ENCODE data around the gene MMRN1.

The MMRN1 gene

DNA sequence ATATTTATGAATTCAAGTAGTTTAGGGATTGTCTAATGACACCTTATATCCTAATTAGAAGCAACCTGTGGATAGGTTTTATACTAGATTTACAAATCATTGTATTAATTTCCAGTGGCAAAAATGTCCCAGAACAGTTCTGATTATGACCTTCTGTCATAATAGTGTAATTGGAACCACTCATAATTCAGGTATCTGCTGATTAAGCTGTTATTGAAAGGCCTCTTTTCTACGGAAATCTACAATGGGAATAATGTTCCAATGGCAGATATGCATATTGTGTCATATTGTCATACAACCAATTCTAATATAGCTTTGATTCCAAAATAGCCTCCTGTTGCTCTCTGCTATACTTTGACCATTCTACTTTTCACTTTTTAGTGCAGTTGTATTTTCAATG lies 19.0 kb downstream of the MMRN1 start:
- no peak for DNase-seq (ENCODE audit: low read depth, low spot score)

DNA sequence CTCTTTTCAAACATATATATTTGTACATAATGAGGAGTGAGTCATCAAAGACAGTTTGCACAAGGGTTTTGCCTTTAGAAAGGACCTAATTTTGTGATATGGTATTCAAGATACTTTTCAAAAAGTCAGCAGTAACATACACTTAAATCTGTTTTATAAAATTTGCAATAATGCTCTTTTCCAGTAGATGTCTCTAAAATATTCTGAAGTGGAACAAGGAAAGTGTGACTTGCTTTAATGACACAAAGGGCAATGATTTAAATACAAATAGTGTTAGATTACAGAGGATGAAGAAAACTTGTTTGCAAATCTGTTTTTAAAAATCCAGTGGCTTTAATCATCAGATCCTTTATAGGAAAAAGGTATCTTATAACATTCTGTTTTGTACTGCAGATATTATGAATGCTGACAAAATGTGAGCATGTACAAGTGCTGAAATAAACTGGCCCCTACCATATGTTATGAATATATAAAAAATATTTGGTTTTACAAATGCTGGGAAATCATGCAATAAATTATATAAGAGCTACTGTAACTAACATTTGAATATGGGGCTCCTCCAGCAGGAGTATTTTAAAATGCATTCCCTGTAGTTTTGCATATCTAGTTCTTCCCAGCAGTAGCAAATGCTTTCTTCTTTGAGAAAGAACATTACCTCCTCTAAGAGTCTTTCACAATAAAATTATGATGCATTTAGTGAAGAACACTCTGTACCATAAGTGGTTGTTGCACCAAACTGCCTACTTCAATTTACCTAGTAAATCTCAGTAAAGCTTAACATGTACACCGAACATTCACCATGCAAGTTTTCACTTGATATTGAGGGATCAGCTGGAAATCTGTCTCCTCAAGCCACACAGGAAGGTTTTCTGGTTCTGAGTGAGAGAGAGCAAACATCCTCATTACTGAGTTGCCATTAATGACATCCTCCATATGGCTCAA lies 20.2 kb downstream of the MMRN1 start:
- no peak for DNase-seq (ENCODE audit: low read depth, low spot score)

DNA sequence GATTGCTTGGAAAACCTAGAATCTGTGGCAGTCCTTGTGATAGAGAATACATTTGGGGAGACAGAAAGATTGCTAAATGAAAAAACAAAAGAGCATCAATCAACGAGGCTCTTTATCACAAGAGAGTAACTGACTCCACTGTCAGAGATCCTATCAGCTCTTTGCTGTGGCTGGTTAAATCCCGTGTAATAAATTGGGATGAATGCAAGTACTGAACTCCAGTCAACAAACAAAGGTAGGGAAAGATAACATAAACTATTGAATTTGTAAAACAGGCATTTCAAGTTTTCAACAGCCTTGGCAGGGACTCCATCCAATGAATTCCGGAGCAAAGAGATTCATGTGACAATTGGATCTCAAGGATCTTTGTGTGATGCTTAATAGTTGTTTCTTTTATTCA lies 21.3 kb downstream of the MMRN1 start:
- DNase-seq (ENCODE audit: low read depth, low spot score), result no peak

DNA sequence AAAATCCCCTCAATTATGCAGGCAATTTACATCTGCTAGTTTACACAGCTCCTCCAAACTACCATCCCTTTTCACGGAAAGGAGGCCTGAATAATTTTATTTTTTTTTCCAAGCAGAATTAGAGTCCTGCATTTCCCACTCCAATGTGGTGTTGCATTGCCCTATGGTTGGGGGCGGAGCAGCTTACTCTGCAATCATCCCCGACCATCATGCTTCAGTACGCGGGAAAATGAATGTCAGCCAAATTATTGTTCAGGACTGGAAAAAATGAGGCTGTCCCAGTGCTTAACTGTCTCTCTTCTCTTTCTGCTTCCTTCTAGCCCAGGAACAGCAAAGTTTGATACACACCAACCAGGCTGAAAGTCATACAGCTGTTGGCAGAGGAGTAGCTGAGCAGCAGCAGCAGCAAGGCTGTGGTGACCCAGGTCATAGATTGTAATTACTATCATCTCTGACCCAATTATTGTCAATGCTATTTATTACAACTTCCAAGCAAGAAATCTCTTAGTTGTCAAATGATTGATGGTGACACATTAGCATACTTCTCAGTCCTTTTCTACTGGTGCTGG lies 28.3 kb downstream of the MMRN1 start:
- no peak for DNase-seq (ENCODE audit: low read depth, low spot score)

DNA sequence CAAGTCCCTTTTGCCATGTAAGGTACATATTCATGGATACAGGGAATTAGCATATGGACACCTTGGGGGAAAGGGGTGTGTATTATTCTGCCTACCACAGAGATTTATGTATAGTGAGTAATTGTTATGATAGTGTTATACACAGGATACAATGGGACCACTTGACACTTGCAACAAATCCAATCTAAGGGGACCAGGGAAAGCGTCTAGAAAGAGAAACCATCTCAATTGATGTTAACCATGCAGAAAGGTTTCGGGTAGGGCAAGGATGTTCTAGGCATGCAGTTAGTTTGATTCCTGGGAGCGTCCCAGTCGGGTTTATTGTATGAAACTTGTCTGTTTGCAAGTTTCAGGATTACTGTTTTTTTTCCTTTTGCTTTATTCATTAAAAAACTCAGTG lies 34.2 kb downstream of the MMRN1 start:
- no peak for DNase-seq (ENCODE audit: low read depth, low spot score)

DNA sequence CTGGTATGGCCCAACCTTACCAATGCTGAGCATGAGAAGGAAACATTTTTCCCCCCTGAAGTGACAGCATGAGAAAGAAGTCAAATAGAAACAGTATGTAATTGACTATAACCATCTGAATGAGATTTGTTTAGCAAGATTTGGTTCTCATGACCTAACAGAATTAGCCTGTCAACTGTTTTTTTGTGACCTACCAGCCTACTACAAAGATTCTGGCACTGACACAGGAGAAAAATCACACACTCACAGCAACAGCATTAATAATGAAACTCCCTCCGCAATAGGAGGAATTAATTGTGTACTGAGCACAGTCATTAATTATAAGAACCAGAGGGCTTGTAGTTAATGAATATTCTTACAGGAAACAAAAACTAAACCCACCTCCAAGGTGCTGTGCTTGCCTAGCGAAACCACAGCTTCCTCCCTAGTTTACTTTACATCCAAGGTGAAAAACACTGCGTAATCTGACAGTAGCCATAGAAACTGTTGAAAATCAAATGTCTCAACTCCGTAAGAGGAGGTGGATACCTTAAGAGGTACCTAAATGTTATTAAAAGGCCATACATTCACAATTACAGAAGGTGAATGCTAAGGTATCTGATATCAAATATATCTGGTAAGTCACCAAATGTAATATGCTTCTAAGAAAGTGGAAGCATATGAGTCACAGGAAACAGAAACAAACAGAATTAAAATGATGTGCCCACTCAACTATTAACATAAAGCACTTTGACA lies 34.9 kb downstream of the MMRN1 start:
- DNase-seq (ENCODE audit: low read depth, low spot score), result no peak

DNA sequence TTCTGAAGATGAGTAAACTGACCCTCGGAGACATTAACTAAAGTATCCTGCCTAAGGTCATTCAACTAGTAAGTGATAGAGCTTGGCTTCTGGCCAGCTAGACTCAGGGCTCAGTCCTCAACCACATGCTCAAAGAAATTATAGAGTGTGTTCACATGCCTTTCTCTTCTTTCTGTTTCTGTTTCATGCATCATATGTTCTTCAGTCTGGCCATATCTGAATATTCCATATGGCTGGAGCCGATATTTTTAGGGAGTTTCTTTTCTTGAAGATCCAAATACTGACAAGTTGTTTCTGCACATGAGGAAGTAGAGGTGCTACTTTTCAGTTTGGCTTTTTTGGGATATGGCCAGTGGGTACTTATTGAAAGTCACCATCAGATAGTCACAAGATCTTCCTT lies 44.9 kb downstream of the MMRN1 start:
- no peak for DNase-seq (ENCODE audit: low read depth, low spot score)

DNA sequence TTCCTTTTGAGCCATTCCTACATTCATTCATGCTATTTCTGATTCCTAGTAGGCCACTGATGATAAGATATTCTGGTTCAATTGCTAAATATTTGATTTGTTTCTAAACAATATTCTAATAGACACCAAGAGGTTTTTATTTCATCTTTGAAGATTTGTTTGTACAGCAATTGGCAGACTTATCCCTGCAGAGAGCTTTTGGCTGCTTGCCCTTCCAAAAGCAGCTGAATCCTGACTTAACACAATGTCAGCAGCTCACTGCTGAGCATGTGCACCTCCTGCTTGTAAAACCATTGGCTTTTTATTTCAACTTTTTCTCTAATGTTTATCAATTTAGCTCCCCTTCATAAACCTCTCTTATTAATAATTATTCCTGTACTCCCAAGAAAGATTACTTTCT lies 45.3 kb downstream of the MMRN1 start:
- DNase-seq (ENCODE audit: low read depth, low spot score), result peak; percentile 50

DNA sequence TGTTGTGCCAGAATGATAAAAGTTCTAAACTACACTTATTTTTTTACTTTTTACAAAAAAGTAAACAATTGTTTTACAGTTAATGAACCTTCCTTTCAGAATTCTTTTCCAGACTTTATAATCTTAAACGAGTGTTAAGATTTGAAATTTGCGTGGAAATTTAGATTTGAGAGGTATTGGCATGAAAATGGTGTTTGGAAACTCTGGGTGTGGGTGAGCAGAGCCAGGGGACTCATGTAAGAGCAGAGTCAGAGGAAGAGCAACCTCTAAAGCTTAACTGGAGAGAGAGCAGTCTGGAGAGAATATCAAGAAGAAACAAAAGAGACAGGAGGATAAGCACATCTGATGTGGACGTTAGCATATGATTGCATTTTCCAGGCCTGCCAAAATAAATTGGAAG lies 48.2 kb downstream of the MMRN1 start:
- no peak for DNase-seq (ENCODE audit: low read depth, low spot score)

DNA sequence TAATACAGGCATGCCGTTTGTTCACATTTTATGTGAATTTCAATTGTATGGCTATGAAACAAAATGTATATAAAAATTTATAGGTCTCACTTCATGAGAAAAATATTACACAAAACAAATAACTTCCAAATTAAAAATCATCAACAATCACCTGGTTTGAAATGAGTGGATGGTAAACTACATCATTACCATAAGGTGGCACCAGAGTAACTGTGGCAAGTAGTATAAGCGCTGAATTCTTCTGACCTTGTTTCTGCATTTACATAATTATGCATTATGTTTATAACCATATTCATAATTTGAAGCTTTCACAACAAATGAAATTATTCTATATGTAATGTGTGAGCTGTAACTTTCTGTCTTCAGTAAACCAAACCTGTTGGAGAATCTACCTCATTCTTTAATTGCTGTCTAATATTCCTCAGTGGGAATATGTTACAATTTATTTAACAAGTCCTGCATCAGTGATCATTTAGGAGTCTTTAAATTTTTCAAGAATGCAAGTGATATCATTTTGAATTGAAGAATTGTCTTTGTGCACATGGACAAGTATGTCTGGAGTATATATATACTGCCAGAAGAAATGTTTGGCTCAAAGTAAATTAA lies 55.2 kb downstream of the MMRN1 start:
- DNase-seq (ENCODE audit: low read depth, low spot score), result no peak

DNA sequence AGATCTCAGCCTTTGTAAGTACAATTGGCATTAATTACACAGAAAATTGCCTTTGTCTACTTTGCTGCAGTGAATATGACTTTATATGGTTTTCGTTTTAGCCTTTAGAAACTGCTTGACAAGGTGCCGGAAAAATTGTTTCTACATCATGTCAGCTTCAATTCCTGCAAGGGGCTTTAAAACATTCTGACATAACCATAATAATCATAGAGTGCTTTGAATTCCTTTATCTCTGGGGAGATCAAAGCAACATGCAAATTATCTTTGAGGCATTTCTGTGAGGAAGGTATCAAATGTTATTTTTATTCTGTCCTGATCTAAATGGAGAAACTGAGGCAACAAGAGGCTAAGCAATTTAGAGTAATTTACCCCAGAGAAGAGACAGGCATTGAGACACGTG lies 57.8 kb downstream of the MMRN1 start:
- no peak for DNase-seq (ENCODE audit: low read depth, low spot score)

DNA sequence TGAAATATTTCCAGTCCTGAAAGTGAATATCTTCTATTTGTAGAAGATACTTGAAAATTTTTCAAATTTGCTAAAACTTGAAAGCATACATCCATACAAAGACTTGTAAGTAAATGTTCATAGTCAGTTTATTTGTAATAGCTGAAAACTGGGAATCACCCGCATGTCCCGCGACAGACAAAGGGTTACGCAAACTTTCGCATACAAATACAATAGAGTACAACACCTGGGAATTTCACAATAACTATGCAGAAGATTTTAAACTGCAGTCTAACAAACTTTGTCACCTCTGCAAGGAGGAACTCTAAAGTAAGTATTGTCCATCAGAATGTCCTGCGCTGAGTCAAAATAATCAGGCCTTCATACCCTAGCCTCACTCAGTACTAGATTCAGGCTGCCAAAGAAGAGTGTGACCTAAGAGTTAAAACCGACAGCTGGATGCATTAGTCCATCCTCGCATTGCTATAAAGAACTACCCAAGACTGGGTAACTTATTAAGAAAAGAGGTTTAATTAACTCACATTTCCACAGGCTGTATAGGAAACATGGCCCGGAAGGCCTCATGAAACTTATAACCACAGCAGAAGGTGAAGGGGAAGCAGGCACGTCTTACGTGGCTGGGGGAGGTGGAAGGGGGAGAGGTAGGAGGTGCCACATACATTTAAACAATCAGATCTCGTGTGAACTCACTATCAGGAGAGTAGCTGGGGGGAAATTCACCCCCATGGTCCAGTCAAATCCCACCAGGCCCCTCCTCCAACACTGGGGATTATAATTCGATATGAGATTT lies 60.4 kb downstream of the MMRN1 start:
- DNase-seq (ENCODE audit: low read depth, low spot score), result no peak

DNA sequence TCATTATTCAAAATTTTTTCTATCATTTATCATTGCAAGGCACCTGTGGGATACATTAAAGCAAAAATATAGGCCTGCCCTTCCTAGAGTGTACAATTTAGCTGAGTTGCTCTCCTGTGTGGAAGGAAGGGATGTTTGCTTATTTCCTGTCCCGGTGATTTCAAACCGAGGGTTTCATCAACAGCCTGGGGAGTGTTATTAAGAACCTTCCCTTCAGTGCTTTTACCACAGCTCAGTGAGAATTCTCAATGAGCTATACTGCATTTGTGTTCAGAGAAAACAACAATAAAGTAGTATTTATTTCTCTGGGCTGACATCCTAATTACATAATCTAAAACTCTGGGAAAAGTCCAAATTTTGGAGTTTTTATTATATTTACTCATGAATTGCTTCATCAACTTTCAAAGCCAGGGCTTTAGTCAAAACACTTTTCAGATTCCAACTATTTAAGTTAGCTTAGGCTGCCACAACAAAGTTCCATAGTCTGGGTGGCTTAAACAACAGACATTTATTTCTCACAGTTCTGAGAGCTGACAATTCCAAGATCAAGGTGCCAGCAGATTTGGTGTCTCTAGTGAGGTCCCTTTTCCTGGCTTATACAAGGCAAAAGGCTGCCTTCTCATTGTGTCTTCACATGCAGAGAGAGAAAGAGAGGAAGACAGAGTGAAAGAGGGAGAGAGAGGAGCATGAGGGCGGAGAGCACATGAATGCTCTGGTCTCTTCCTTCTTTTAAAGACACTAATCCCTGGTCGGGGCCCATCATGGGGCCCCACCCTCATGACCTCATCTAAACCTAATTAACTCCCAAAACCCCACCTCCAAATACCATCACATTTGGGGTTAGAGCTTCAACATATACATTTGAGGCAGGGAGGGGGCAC lies 62.6 kb downstream of the MMRN1 start:
- DNase-seq (ENCODE audit: low read depth, low spot score), result no peak

DNA sequence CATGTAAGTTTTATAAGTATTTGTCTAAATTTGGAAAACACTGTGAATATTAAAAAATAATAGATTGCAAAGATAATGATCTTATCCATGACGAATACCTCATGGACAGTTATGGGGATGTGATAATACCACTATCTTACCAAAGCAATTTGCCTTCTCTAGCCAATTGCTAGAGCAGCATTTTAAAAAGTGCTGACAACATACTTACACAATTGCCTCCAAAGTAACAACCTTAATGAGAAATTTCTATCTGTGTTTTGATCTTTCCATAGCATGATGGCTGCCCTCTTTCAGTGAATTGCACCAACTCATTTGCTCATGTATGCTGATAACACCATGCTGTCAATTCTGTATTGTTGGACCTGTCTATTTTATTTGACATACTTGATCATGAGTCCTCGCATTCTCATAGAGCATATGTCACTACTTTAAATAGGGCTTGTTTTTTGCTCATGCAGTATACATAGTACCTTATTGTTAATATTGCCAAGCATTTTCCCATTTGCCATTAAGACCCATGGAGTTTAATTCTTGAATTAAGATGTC lies 87.2 kb downstream of the MMRN1 start:
- no peak for DNase-seq (ENCODE audit: low read depth, low spot score)

DNA sequence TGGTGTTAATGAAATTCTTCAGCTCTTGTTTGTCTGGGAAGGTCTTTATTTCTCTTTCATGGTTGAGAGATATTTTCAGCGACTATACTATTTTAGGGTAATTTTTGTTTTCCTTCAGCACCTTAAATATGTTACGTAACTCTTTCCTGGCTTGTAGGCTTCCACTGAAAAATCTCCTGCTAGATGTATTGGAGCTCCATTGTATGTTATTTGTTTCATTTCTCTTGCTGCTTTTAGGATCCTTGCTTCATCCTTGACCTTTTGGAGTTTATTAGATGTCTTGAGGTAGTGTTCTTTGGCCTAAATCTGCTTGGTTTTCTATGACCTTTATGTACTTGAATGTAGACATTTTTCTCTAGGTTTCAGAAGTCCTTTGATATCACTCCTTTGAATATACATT lies 93.6 kb downstream of the MMRN1 start:
- DNase-seq (ENCODE audit: low read depth, low spot score), result no peak

DNA sequence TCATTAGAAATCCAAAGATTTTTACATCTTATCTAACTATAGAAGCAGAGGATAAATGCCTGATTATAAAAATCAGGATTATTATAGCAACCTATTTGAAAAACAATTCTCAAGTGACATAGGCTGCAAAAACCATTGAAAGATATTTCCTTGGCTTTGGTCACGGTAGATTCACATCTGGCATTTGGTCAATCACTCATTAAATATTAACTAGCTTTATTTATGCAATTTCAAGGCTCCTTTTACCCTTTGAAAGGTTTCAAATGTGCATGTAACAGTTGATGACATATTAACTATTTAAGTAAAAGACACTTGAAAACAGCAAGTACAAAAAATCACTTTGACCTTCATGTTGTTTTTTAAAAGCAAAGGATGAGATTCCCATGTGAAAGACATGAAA lies 98.1 kb downstream of the MMRN1 start:
- DNase-seq (ENCODE audit: low read depth, low spot score), result no peak

DNA sequence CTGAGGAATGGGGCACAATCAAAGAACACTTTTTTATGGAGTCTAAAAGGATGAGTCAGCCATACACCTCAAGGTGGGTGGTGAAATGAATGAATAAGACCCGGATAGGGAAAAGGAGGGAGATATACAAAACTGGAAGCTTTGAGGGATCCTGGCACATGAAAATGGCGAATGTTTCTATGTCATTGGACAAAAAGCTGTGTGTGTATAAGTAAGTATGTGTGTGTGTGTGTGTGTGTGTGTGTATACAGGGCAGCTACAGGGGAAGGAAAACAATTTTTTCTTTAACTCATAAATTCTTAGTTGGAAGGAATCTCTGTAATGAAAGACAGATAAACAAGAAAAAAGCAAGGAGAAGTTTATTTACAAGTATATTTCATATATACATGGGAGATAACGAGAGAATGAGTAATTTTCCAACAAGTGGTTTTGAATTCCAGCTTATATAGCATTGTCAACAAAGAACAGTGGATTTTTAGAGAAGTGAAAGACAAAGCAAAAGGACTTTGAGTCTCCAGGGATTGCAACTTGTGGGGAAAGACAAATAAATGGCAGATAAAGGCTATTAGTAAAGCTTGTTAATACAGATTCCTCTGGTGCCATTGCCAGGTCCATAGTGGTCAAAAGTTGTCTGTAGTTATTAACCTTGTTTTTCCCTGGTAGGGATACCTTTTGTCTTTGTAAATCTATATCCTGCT lies 99.7 kb downstream of the MMRN1 start:
- no peak for DNase-seq (ENCODE audit: low read depth, low spot score)

DNA sequence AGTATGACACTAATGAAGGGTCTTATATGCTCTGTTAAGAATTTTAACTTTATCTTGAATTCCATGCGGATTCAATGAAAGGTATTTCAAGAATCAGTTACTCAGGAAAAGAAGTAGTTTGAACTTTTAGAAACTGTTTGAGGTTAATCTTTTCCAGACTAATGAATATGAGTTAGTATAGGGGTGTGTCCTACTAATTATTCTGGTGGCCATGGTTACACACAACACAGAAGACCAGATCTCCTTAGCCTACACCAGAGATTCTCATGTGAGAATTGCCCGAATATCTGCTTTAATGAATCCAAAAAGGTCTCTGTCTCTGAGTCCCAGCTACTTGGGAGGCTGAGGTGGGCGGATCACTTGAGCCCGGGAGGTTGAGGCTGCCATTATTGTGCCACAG lies 100.4 kb downstream of the MMRN1 start:
- no peak for DNase-seq (ENCODE audit: low read depth, low spot score)

DNA sequence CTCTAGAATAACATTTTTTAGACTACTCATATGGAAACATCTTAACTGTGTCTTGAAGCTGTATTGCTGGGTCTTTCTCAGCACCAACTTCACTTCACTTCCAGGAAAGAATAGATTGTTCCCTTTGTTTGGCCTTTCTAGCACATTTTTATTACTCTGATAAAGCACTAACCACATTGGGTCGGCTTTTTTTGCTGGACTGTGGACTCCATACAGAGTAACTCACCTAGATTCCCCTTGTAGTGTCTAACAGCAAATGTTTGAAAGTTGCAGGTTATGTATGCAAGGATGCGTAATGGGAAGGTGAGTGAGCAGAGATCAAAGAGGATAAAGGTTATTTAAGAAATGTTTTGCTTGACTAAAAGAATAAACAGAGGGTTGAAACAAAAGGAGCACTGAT lies 101.2 kb downstream of the MMRN1 start:
- DNase-seq (ENCODE audit: low read depth, low spot score), result no peak
